GM18870 (cell line): ENCODE data around the gene EIF3A.

Experiments used
- ATAC-seq: cut with Tn5 transposase; IDR thresholded peaks from one replicate; pipeline ENCODE4 v1.9.1; 2021; ENCODE audit warnings: moderate library complexity; ENCODE audit not compliant: unreplicated experiment

Gene EIF3A

DNA sequence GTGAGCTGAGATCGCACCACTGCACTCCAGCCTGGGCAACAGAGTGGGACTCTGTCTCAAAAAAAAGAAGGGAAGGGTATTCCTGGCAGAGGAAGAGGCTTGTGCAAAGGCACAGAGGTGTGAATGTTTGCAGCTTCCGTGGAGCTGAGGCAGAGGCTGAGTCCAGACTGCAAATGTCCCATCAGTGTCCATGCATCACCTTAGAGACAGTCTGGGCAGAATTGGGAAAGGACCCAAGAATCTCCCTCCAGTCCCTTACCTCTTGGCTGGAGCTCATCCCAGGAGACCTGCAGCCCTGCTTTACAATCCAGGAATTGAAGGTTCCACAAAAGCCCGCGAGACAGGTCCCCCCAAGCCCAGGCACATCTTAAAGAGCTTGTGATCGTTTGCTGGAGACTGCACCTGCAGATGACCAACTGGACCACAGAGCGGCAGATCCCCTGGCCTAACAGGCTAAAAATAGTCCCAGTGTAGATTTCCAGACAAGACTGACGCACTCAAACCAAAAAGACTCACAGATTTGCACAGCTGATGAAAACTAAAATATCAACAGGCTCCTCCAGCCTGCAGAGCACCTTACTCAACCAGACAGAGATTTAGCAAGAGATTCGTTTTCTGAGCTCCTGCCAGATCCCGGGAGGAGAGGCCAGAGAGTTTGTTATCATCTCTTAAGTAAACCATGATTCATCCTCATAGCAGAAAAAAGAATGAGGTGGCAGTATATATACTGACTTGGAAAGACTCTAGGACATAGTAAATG is 74.0 kb downstream of the EIF3A start:
- ATAC-seq, result no peak

DNA sequence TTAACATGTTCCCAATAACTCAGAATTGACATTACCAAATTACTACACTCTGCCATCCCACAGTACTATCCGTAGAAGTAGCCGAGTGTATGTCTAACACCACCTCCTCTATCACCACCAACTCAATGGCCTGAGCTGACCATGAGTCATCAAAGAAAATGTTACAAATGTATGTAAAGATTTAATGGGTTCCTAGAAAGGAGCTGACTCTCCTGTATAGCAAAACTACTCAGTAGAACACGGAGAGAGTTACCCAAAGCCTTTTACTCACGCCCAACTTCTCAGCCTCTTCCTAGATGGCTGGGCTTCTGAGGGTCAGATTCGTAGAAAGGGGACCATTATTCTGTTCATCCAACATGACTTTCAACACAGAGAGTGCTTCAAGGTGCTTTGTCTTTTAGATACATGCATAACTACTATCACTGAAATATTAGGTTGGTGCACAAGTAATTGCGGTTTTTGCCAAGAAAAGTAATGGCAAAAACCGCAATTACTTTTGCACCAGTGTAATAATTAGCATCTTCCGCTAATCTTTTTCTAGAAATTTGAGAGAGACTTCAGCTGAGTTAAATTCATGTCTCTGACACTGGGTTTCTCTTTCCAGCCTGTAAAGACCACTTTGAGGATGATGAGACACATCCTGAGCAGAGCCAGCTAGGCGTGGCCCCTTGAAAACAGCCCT is 75.1 kb downstream of the EIF3A start:
- no peak for ATAC-seq

DNA sequence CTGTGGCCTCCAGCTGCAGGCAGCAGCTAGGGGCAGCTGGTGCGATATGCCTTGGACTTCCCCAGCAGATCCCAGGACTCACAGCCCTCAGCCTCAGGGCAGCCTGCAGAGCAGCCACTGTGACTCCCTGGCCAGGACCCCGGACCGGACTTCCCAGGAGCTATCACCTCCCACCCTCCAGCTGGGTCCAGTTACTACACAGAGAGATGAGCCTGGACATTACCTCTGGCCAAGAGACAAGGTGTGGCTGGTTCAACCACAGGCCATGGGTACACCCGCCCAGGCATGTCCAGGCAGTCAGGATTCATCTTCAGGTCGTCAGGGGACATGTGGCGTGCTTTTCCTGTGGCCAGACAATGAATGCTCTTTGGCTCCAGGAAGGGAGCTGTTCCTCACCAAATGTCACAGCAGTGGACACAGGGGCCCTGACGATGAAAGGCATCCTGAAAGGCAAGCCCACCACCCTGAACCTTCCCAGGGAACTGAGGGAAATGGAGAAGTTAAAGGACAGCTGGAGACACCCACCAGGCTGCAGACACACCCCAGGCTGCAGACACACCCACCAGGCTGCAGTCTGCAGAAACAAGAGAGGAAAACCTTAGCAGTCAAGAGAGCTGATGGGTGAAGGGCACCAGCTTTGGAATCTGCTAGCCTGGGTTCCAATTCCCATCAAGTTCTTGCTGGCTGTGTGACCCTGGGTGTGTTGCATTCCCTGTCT is 76.9 kb downstream of the EIF3A start:
- ATAC-seq, result no peak

GRCh38 chr10:119001717-119002500 is 78.7 kb downstream of the EIF3A start:
- ATAC-seq, result no peak

DNA sequence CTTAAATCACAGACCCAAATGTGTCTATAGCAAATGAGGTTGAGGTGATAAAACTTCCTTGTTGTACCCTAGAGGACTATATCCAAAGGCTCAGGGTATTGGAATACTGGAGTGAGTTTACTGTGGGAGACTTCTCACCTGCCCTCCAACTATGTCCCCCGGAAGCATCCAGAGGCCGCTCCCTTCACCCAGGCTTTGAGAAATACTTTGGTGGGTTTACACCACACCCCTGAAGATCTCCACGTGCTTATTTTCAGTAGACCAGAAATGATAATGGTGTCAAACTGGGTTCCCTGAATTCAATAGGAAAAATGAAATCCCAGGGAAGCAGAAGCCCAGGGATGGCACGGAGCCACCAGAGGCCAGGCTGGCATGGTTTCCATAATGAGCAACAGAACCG is 82.4 kb downstream of the EIF3A start:
- ATAC-seq, result no peak

- ATAC-seq, result no peak
Measured at GRCh38 chr10:118997379-118997778, 83.2 kb downstream of the EIF3A start.

- no peak for ATAC-seq
Measured at GRCh38 chr10:118995739-118996138, 84.9 kb downstream of the EIF3A start.

GRCh38 chr10:118994321-118994720 is 86.3 kb downstream of the EIF3A start:
- ATAC-seq, result no peak

DNA sequence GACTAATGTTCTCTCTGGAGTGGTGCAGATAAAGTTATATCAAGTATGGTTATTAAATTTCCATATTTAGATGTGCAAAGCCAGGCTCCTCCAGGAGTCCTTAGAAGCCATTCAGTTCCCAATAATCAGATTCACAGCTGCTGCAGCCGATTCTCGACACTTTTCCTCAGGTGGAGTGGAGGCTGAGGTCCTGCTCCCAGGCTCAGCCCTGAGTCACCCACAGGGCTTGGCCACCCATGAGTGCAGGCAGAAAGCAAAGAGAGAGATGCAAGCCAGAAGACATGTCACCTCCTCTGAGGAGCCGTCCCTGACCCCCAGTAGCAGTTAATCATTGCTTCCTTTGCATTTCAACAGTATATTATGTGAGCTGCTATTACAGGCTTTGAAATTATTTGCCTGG is 87.4 kb downstream of the EIF3A start:
- ATAC-seq, result no peak

DNA sequence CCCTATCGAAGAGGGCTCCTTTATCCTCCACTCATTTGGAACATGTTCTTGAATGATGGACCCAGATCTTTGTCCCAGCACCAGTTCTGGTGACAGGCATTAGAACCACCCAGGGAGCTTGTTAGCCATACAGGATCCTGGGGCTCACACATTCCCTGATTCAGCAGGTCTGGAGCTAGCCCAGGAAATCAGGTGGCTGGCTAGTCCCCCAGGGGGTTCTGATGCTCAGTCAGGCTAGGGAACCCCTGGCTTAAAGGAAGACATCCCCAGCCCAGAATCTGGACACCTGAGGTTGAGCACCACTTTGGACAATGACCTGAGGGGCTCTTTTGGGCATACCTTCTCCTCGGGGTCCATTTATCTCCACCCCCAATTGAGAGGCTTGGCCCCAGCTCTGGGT is 88.1 kb downstream of the EIF3A start:
- no peak for ATAC-seq

DNA sequence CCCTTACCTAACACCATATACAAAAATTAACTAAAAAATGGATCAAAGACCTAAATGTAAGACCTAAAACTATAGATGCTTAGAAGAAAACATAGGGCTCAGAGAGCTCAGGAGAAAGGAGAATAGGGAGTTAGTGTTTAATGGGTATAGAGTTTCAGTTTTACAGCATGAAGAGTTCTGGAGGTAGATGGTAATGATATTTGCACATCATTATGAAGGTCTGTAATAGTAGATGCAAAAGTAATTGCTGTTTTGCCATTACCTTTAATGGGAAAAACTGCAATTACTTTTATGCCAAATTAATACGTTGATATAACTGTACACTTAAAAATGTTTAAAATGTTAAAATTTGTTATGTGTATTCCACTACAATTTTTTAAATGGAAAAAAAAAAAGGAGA is 90.3 kb downstream of the EIF3A start:
- no peak for ATAC-seq

DNA sequence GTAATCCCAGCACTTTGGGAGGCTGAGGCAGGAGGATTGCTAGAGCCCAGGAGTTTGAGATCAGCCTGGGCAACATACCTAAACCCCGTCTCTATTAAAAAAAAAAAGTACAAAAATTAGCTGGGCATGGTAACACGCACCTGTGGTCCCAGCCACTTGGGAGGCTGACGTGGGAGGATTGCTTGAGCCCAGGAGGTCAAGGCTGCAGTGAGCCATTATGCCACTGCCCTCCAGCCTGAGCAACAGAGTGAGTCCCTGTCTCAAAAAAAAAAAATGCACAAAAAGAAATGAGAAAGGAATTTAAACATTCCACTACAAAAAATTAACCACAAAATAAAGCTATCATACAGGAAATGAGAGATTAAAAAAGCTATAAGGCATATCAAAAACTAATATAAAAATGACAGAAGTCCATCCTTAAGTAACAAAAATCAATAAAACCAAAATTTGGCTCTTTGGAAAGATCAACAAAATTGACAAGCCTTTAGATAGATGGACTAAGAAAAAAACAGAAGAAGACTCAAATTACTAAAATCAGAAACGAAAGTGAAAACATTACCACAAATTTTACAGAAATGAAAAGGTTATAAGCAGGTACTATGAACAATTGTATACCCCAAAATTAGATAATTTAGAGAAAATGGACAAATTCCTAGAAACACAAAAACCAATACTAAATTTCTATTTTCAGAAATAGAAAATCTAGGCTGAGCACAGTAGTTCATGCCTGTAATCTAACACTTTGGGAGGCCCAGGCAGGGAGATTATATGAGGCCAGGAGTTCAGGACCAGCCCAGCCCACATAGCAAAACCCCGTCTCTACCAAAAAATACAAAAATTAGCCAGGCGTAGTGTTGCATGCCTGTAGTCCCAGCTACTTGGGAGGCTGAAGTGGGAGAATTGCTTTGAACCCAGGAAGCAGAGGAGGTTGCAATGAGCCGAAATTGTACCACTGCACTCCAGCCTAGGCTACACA is 93.5 kb downstream of the EIF3A start:
- peak; percentile 86 for ATAC-seq

DNA sequence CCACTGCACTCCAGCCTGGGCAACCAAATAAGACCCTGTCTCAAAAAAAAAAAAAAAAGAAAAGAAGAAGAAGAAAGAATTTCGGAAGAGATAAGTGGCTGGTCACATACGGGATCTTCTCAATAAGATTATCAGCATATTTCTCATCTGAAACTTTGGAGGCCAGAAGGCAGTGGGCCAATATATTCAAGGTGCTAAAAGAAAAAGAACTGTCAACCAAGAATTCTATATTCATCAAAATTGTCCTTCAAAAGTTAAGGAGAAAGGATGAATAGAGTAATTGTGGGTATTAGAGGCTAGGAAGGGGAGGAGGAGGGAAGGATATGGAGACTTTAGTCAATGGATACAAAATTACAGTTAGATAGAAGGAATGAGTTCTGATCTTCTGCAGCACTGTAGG is 95.0 kb downstream of the EIF3A start:
- no peak for ATAC-seq
